GM04504 (cell line): ENCODE measurements around the gene HYAL4.
A peak's percentile ranks its signal among the peaks of the same experiment; 100 is the strongest.
"Not testable (repeated sequence)": the region's sequence is repeated elsewhere in the genome, so short reads cannot be mapped to it uniquely, and the experiment has no call there.

ENCODE experiments used
- DNase-seq: peaks from one replicate; pipeline ENCODE4 v3.0.0-alpha.2; 2012; ENCODE audit warnings: low read depth

HYAL4 gene, protein sequence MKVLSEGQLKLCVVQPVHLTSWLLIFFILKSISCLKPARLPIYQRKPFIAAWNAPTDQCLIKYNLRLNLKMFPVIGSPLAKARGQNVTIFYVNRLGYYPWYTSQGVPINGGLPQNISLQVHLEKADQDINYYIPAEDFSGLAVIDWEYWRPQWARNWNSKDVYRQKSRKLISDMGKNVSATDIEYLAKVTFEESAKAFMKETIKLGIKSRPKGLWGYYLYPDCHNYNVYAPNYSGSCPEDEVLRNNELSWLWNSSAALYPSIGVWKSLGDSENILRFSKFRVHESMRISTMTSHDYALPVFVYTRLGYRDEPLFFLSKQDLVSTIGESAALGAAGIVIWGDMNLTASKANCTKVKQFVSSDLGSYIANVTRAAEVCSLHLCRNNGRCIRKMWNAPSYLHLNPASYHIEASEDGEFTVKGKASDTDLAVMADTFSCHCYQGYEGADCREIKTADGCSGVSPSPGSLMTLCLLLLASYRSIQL

DNA sequence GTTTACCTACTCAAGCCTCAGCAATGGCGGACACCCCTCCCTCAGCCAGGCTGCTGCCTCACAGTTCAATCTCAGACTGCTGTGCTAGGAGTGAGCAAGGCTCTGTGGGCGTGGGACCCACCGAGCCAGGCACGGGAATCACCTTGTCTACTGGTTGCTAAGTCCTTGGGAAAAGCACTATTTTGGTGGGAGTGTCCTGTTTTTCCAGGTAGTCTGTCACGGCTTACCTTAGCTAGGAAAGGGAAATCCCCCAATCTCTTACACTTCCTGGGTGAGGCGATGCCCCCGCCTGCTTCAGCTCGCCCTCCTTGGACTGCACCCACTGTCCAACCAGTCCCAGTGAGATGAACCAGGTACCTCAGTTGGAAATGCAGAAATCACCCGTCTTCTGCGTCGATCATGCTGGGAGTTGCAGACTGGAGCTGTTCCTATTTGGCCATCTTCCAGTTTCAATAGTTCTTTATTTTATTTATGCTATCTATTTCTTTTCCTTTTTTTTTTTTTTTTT, at the start of gene HYAL4:
HYAL4 (plus strand) TSS at position 458 of the 508 bp plus-strand sequence. CDS start 23,105 bp downstream, outside the sequence.
- DNase-seq: no peak

DNA sequence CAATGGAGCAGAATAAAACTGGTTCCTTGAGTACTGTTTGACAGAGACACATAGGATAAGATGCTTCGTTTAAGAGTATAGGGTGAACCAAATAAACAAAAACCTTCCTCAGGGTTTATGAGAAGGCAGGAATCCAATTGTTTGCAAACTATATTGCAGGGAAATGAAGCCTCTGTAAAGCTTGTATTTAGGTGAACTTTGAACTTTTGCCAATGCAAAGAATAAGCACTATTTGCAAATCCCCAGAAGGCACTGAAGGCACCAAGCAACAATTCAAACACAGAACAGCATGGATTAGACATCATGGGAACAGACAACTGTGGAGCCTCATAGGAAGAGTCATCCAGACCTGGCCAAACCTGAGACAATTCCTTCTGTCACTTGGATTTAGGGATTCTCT, 49.1 kb upstream of the HYAL4 start:
- DNase-seq: no peak

DNA sequence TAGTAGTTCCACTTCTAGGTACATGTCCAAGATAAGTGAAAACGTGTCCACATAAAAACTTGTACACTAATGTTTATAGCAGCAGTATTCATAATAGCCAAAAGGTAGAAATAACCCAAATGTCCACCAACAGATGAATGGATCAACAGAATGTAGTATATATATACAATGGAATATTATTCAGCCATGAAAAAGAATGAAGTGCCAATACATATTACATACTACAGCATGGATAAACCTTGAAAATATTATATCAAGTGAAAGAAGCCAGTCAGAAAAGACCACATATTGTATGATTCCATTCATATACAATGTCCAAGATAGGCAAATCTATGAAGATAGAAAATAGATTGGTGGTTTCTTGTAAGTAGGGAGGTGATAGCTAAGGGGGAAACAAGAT, 48.4 kb upstream of the HYAL4 start:
- no peak for DNase-seq

DNA sequence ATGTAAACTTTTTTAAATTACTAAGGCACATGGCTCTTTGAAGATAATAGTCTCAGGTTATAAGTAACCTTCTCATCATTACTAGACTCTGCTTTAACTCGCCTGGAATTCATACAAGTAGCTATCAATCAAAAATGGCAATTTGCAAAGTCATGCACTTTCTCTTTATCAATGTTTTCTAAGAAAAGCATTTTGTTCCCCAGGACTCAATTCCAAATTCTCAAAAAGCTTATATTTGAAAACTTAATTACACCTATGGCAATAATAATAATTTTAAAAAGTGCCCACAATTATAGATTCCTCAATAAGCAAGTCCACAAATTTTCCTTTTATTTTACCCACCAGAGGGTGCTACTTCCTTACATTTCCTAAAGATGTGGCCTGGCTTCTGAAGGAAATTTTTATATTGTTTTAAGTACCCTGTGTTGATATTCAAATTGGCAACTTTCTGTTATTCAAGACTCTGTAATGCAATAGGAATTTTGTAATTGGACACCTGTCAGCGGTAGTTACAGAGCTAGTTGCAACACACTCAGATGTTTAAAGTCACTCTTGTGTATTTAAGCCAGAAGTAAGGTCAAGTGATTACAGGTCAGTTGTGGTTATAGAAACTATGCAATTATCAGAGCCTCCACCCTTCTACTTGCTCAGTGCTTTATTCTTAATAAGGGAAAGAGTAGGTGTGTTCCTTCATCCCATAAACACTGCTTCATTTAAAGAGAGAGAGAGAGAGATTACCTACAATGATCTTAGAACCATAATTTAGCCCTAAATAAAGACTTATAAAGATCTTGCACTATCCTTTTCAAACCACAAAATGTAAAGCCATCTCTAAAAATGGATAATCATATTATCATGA, 47.1 kb upstream of the HYAL4 start:
- peak; percentile 22 for DNase-seq

DNA sequence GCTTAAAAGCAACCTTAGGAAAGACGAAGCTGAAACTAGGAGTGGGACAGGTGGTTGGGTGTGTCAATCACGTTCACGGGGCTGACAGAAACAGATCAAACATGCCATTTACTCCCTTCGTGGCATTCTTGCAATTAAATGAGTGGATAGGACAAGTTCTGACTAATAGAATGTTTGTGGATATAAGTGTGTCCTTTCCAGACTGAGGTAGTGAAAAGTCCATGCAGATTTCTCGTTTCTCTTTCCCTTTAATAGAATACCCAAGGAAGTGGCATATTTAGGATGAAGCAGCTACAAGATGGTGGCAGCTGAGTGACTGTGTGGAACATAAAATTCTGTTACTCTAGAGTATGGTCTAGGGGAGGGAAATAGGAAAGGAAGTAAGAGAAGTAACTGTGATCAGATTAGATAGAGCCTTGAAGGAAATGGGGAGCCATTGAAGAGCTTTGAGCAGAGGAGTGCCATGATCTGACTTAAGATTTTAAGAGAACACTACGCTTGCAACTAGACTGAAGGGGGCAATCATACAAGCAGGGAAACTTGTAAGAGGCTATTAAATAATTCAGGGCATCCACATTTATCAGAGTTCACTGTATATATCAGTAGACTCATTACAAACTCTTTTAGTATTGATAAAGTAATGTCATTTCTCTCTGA, 46.3 kb upstream of the HYAL4 start:
- DNase-seq: no peak

DNA sequence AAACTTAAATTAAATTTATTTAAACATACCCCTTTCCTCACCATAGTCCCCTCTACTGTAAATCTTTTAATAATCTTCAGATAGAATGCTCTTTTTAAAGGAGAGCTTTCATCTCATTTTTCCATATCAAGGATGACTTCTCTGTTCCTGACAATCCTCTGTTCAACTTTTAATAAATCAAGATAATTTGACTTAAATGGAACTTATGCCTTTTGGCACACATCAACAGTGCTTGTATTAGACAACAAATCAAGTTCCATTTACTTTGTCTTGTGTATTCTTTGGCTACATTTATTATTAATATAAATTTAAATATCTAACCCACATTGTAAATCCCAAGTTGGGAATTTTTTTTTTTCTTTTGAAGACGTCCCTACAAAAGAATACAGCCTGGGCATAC, 42.7 kb upstream of the HYAL4 start:
- DNase-seq: no peak

- DNase-seq: no peak
These were observed 39.7 kb upstream of the HYAL4 start for GRCh38 chr7:123805287-123805686.

DNA sequence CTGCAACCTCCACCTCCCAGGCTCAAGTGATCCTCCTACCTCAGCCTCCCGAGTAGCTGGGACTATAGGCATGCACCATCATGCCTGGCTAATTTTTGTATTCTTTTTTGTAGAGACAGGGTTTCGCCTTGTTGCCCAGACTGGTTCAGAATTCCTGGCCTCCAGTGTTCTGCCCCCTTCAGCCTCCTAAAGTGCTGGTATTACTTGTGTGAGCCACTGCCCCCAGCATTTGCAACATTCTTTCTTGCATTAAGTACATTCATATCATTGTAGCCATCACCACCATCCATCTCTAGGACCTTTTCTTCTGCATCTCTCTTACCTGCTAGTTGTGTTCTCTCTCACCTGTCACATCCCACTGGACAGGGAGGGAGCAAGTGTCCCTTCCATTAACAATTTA, 35.5 kb upstream of the HYAL4 start:
- no peak for DNase-seq

- no peak for DNase-seq
These were observed 33.9 kb upstream of the HYAL4 start for GRCh38 chr7:123811056-123811455.

DNA sequence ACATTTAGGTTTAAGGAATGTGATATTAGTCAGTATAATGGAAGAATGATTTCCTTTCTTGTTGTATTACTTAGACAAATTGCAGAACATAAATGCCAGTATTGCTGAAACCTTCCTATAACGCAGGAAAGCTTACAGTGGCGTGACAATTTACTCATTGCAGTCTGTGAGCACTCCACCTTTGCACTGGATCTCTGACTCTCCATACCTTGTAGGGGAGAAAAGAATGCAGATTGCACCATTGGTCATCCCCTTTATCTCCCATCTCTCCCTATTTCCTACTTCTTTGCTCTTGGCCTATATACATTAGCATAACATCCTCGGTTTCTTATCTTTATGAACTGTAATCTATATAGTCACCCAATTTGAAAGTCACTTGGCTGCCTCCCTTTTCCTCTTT, 28.1 kb upstream of the HYAL4 start:
- no peak for DNase-seq

GRCh38 chr7:123819001-123819400, 26.0 kb upstream of the HYAL4 start:
- no peak for DNase-seq

DNA sequence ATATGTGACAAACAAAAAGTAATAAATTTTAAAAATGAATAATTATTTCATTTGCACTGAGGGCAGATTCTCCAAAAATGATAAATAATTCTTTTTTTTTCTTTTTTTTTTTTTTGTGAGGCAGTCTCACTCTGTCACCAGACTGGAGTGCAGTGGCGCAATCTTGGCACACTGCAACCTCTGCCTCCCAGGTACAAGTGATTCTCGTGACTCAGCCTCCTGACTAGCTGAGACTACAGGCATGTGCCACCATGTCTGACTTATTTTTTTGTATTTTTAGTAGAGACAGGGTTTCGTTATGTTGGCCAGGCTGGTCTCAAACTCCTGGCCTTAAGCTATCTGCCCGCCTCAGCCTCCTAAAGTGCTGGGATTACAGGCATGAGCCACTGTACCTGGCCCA, 25.2 kb upstream of the HYAL4 start:
- not testable (repeated sequence) for DNase-seq

- DNase-seq: no peak
These were observed 24.1 kb upstream of the HYAL4 start for GRCh38 chr7:123820864-123821263.

DNA sequence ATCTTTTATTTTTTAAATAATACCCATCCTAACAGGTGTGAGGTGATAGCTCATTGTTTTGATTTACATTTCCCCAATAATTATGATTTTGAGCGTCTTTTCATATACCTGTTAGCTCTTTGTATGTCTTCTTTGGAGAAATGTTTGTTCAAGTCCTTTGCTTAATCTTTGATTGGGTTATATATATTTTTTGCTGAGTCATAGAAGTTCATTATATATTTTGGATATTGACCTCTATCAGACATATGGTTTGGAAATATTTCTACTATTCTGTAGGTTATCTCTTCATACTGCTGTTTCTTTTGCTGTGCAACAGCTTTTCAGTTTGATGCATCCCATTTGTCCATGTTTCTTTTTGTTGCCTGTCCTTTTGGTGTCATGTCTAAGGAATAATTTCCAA, 23.6 kb upstream of the HYAL4 start:
- DNase-seq: no peak

GRCh38 chr7:123823898-123824753, 20.8 kb upstream of the HYAL4 start:
- DNase-seq: no peak

DNA sequence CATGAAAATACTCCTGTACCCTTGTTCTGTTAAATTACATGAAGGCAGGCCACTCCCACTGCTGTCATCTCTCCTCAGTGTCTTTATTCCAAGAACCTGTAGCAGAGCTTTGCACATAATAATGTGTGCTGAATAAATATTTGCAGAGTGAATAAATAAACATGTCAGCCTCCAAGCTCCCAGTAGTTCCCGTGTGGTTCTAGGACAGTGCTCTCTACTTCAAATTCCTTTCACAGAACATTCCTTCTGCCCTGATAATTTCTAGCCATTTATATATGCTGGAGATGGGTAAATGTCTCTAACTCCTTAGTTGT, 20.3 kb upstream of the HYAL4 start:
- no peak for DNase-seq

DNA sequence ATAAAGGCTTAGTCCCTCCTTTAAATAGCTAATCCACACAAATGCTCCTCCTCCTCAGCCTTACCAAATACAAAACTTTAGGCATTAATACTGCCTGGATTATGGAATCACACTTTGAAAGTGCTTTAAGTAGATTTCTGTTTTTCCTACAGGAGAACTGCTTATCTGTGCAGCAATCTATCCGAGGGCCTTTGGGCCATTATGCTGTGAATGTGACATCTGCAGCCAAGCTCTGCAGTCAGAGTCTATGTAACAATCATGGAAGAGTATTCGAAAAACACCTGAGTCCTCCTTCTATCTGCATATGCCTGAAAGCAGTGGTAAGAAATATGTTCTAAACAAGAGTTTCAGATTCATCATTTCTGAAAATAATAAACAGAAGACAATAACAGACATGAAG, 16.2 kb upstream of the HYAL4 start:
- no peak for DNase-seq

GRCh38 chr7:123836656-123837055, 8.3 kb upstream of the HYAL4 start:
- no peak for DNase-seq

GRCh38 chr7:123839106-123839505, 5.9 kb upstream of the HYAL4 start:
- not testable (repeated sequence) for DNase-seq

GRCh38 chr7:123844142-123844541, 827 bp upstream of the HYAL4 start:
- DNase-seq: not testable (repeated sequence)

DNA sequence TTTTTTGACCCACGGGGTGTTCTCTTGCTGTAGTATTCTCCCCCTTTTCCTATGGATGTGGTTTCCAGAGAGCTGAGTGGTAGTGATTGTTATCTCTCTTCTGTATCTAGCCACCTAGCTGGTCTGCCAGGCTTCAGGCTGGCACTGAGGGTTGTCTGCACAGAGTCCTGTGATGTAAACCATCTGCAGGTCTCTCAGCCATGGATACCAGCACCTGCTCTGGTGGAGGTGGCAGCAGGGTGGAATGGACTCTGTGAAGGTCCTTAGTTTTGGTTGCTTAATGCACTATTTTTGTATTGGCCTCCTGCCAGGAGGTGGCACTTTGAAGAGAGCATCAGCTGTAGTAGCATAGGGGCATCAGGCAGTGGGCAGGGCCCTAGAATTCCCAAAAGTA, 851 bp downstream of the HYAL4 start:
- DNase-seq: no peak
